HG03520 (cell line): ENCODE measurements around the gene USP19.

Experiments
- ATAC-seq: cut with Tn5 transposase; IDR thresholded peaks from one replicate; pipeline ENCODE4 v1.9.1; 2021; ENCODE audit warnings: mild to moderate bottlenecking, moderate library complexity; ENCODE audit not compliant: unreplicated experiment

USP19 gene

GRCh38 chr3:49120438-49121131 lies at the start of gene USP19:
TSS of gene USP19 (minus strand) at chr3:49120823. CDS start at chr3:49119145, 1,678 bp downstream.
- ATAC-seq: peak; percentile 78

- no peak for ATAC-seq
Measured at GRCh38 chr3:49166752-49167556, 46.3 kb upstream of the USP19 start.

GRCh38 chr3:49165771-49166751 lies 45.4 kb upstream of the USP19 start, which contains the start of gene CCDC71:
TSS of gene CCDC71 (minus strand) at chr3:49166331. CDS start at chr3:49164208, 2,123 bp downstream.
- ATAC-seq: peak; percentile 65

- no peak for ATAC-seq
Measured at GRCh38 chr3:49164983-49165720, 44.5 kb upstream of the USP19 start.

GRCh38 chr3:49163609-49164008 lies 43.0 kb upstream of the USP19 start:
- ATAC-seq: no peak

- ATAC-seq: no peak
Measured at GRCh38 chr3:49162751-49163419, 42.3 kb upstream of the USP19 start.

GRCh38 chr3:49161808-49162530 lies 41.3 kb upstream of the USP19 start:
- no peak for ATAC-seq

GRCh38 chr3:49161197-49161596 lies 40.6 kb upstream of the USP19 start:
- no peak for ATAC-seq

- no peak for ATAC-seq
Measured at GRCh38 chr3:49158792-49159191, 38.2 kb upstream of the USP19 start.

GRCh38 chr3:49158103-49158709 lies 37.6 kb upstream of the USP19 start:
- no peak for ATAC-seq

GRCh38 chr3:49157289-49157688 lies 36.7 kb upstream of the USP19 start:
- ATAC-seq: no peak

- no peak for ATAC-seq
Measured at GRCh38 chr3:49153349-49153912, 32.8 kb upstream of the USP19 start.

- ATAC-seq: no peak
Measured at GRCh38 chr3:49151610-49152009, 31.0 kb upstream of the USP19 start.

GRCh38 chr3:49148159-49148558 lies 27.5 kb upstream of the USP19 start:
- ATAC-seq: no peak

- ATAC-seq: no peak
Measured at GRCh38 chr3:49140080-49140479, 19.5 kb upstream of the USP19 start.

- no peak for ATAC-seq
Measured at GRCh38 chr3:49135499-49135898, 14.9 kb upstream of the USP19 start.

- no peak for ATAC-seq
Measured at GRCh38 chr3:49134471-49135265, 14.0 kb upstream of the USP19 start.
